Loucy (cell line): Measurements from ENCODE around the gene PPM1F.

Experiments
- H2AFZ ChIP-seq: fragments of 200-600 bp; sonication (generic); 2 replicates; pipeline ENCODE4 v1.6.0; 2016; ENCODE audit warnings: antibody characterized with exemption, mild to moderate bottlenecking, low read length, moderate library complexity
- H3F3A ChIP-seq: fragments of 200-600 bp; 2 replicates; pipeline ENCODE4 v1.6.0; 2016; ENCODE audit warnings: antibody characterized with exemption, low read depth, mild to moderate bottlenecking
- H3K27me3 ChIP-seq: fragments of 200-600 bp; sonication (generic); 2 replicates; pipeline ENCODE4 v1.6.1; 2014; ENCODE audit warnings: low read length, mild to moderate bottlenecking; ENCODE audit not compliant: insufficient read depth, poor library complexity, severe bottlenecking
- H3K36me3 ChIP-seq: fragments of 200-600 bp; sonication (generic); 2 replicates; pipeline ENCODE4 v1.6.1; 2016; ENCODE audit warnings: low read length; ENCODE audit not compliant: insufficient read depth
- H3K4me1 ChIP-seq: fragments of 200-600 bp; sonication (generic); 2 replicates; pipeline ENCODE4 v1.5.1; 2014; ENCODE audit warnings: low read length, mild to moderate bottlenecking; ENCODE audit not compliant: insufficient read depth, poor library complexity, severe bottlenecking
- H3K4me2 ChIP-seq: fragments of 200-600 bp; sonication (generic); 2 replicates; pipeline ENCODE4 v1.6.0; 2014; ENCODE audit warnings: antibody characterized with exemption, low read length, low read depth, mild to moderate bottlenecking; ENCODE audit not compliant: poor library complexity, severe bottlenecking
- H3K4me3 ChIP-seq: fragments of 200-600 bp; sonication (generic); 2 replicates; pipeline ENCODE4 v1.5.1; 2014; ENCODE audit warnings: low read length, mild to moderate bottlenecking, mixed read lengths; ENCODE audit not compliant: poor library complexity, severe bottlenecking
- H3K79me2 ChIP-seq: fragments of 200-600 bp; sonication (generic); 2 replicates; pipeline ENCODE4 v1.6.1; 2014; ENCODE audit warnings: low read length; ENCODE audit not compliant: insufficient read depth
- H3K9ac ChIP-seq: fragments of 200-600 bp; sonication (generic); 2 replicates; pipeline ENCODE4 v1.6.0; 2014; ENCODE audit warnings: mild to moderate bottlenecking, low read depth, low read length, moderate library complexity; ENCODE audit not compliant: poor library complexity, severe bottlenecking
- H3K9me2 ChIP-seq: fragments of 200-600 bp; sonication (generic); replicated peaks from 2 replicates; pipeline ENCODE4 v1.6.1; 2016; ENCODE audit warnings: low read depth, low read length, mixed read lengths
- H3K9me3 ChIP-seq: fragments of 200-600 bp; sonication (generic); 2 replicates; pipeline ENCODE4 v1.6.1; 2014; ENCODE audit warnings: mild to moderate bottlenecking, antibody characterized with exemption, low read length, low read depth; ENCODE audit not compliant: insufficient read depth
- H4K20me1 ChIP-seq: fragments of 200-600 bp; sonication (generic); 2 replicates; pipeline ENCODE4 v1.6.0; 2014; ENCODE audit warnings: antibody characterized with exemption, low read length, mild to moderate bottlenecking; ENCODE audit not compliant: insufficient read depth, poor library complexity, severe bottlenecking
- EZH2phosphoT487 ChIP-seq: fragments of 200-600 bp; IDR thresholded peaks from 2 replicates; pipeline ENCODE4 v1.6.1; 2018; ENCODE audit warnings: antibody characterized with exemption, mild to moderate bottlenecking, moderate library complexity, borderline replicate concordance
- TF ChIP-seq, protein P1 (sequence below): fragments of 200-600 bp; sonication (generic); conservative IDR thresholded peaks from 2 replicates; pipeline ENCODE4 v1.5.1; 2014; ENCODE audit warnings: mild to moderate bottlenecking, antibody characterized with exemption, low read length

PPM1F gene

DNA sequence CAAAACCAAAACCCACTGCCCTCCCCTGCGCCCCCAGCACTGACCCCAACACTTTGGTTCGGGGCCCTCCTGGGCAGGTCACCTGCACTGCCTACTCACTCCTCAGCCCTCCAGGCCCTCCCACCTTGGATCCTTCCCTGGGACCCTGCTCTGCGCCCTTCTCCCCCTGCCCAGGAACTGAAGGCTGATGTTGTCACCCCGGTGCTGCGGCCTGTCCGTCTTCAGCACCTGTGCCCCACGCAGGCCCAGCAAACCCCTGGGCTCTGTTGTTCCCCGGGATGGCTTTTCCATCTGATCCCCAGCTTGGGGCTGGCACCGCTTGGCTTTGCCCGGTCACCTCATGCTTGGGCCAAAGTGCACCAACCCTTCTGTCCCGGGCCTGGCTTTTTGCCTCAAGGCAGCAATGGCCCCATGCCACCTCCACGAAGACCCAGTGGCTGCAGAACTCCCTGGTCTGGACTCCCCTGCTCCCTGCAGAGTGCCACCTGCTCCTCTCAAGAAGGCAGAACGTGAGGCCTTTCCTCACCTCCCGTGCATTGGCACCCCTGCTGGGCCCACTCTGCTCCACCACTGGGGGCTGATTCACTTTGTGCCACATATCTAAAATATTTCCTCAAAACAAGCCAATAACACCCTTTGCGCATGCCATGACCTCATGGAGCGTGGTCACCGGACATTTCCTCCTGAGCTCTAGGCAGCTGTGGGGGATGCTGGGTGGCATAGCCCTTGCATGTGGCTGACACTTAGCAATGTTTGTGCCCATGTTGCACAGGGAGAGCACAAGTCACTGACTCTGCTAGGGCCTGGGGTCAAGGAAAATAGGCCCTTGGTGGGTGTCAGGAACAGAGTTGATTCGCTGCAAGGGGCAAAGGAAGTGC is 8.8 kb downstream of the PPM1F start:
- no peaks in the 10 kb centered on the region for H3K9me2 ChIP-seq
- no peaks in the 10 kb centered on the region for H4K20me1 ChIP-seq
- no peaks in the 10 kb centered on the region for H3K36me3 ChIP-seq
- H3K9me3 ChIP-seq, result no peaks in the 10 kb centered on the region
- peaks cover 9% of the 10 kb centered on the region; the same call in 1 of the 2 replicates for H3F3A ChIP-seq
- H3K4me3 ChIP-seq, result no peak overlapping the region
- H3K9ac ChIP-seq, result peak overlapping the region; percentile 98
- no peak overlapping the region for H2AFZ ChIP-seq
- H3K27me3 ChIP-seq, result no peaks in the 10 kb centered on the region
- TF ChIP-seq, protein P1, sequence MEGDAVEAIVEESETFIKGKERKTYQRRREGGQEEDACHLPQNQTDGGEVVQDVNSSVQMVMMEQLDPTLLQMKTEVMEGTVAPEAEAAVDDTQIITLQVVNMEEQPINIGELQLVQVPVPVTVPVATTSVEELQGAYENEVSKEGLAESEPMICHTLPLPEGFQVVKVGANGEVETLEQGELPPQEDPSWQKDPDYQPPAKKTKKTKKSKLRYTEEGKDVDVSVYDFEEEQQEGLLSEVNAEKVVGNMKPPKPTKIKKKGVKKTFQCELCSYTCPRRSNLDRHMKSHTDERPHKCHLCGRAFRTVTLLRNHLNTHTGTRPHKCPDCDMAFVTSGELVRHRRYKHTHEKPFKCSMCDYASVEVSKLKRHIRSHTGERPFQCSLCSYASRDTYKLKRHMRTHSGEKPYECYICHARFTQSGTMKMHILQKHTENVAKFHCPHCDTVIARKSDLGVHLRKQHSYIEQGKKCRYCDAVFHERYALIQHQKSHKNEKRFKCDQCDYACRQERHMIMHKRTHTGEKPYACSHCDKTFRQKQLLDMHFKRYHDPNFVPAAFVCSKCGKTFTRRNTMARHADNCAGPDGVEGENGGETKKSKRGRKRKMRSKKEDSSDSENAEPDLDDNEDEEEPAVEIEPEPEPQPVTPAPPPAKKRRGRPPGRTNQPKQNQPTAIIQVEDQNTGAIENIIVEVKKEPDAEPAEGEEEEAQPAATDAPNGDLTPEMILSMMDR, result no peak
- TF ChIP-seq EZH2phosphoT487, result no peak
- H3K4me2 ChIP-seq, result peak overlapping the region; percentile 85
- H3K4me1 ChIP-seq, result peaks cover 70% of the 10 kb centered on the region
- H3K79me2 ChIP-seq, result peaks cover 16% of the 10 kb centered on the region

DNA sequence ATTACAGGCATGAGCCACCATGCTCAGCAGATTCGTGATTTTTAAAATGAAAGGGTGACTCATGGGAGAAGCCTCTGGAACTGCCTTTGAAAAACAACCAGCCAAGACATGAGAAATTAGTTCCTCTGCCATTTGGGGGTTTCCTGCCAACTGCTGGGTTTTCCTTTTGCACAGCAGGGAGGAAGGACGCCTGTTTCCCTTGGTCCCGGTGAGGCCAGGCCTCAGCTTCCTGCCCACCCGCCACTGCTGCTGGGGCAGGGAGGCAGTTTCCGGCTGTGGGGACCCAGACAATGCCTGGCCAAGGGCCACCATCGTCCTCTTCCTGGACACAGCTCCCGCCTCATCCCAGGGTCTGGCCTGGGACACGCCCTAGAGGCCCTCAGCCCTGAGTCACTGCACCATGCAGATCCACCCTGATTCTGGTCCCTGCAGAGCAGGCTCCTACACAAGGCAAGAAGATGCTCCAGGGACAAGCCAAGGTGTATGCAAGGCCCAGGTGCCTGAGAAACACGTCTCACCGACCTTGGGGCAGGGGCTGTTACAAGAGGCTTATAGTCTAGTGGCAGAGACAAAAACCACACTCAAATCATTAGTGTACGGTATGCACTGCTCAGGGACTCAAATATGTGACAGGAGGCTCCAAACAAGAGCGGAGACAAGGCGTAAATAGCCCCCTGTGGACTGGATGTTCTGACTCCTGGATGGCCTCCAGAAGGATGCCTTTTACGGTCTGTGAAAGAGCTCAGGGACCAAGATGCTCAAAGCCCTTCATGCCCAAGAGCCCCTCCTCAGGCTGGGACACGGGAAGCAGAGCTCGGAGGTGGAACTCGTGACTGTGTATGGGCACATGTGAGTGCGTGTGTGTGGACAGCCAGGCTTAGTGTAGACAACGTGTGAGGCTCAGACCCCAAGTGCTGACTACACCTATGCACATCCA is 10.0 kb downstream of the PPM1F start:
- peaks cover 66% of the 10 kb centered on the region for H3K4me1 ChIP-seq
- no peaks in the 10 kb centered on the region for H3K9me2 ChIP-seq
- peak overlapping the region; percentile 98 for H3K9ac ChIP-seq
- no peaks in the 10 kb centered on the region for H3K27me3 ChIP-seq
- no peak for TF ChIP-seq EZH2phosphoT487
- TF ChIP-seq, protein P1, result no peak
- H2AFZ ChIP-seq, result no peak overlapping the region
- no peaks in the 10 kb centered on the region for H3K9me3 ChIP-seq
- peak overlapping the region; percentile 51 for H3K4me3 ChIP-seq
- peak overlapping the region; percentile 85 for H3K4me2 ChIP-seq
- H3F3A ChIP-seq, result peaks cover 9% of the 10 kb centered on the region; the same call in 1 of the 2 replicates
- H3K79me2 ChIP-seq, result peaks cover 18% of the 10 kb centered on the region
- H4K20me1 ChIP-seq, result no peaks in the 10 kb centered on the region
- no peaks in the 10 kb centered on the region for H3K36me3 ChIP-seq

DNA sequence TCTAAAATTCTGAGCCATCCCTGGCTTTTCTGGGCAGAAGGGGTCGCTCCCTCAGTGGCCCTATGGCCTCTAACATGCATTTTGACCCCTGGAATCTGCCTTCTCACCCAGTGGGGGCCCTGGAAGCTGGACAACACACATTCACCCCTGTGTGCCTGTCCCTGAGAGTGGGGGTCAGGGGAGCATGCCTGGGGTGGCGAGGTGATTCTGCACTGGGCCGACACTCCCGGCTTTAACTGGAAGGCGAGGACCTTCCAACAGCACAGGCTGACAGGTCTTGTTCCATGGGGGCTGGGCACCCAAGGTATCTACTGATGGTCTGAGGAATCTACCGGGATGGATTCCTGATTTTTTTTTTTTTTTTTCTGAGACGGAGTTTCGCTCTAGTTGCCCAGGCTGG is 10.7 kb downstream of the PPM1F start:
- no peaks in the 10 kb centered on the region for H3K9me3 ChIP-seq
- H3K36me3 ChIP-seq, result no peaks in the 10 kb centered on the region
- peak overlapping the region; percentile 51 for H3K4me3 ChIP-seq
- peaks cover 9% of the 10 kb centered on the region; the same call in 1 of the 2 replicates for H3F3A ChIP-seq
- peak overlapping the region; percentile 85 for H3K4me2 ChIP-seq
- peaks cover 70% of the 10 kb centered on the region for H3K4me1 ChIP-seq
- peak overlapping the region; percentile 98 for H3K9ac ChIP-seq
- H3K79me2 ChIP-seq, result peaks cover 25% of the 10 kb centered on the region
- no peak for TF ChIP-seq EZH2phosphoT487
- TF ChIP-seq, protein P1, result no peak
- no peak overlapping the region for H2AFZ ChIP-seq
- no peaks in the 10 kb centered on the region for H3K27me3 ChIP-seq
- H4K20me1 ChIP-seq, result no peaks in the 10 kb centered on the region
- H3K9me2 ChIP-seq, result no peaks in the 10 kb centered on the region
